ENCODE data around the gene GABPB1. TPM values are rescaled to one million over a fixed set of nuclear protein-coding genes. Genes with fewer than 3 reads are reported as not detected.

Gene GABPB1
- total RNA-seq, 1 donor from 2014 or later: 77.7 TPM

- Histone ChIP-seq H3K9me3 (ENCODE audit: low read depth) (no peaks in the 10 kb centered on the region), H3K36me3 (peaks cover 4% of the 10 kb centered on the region), H3K4me2 (no peak overlapping the region), H3F3A (ENCODE audit: low read depth) (no peaks in the 10 kb centered on the region), H3K9ac (no peak overlapping the region), H3K79me2 (ENCODE audit: low read depth) (no peaks in the 10 kb centered on the region), H3K4me3 (no peak overlapping the region), H3K27ac (no peak overlapping the region), H3K4me1 (no peaks in the 10 kb centered on the region), H3K27me3 (no peaks in the 10 kb centered on the region), H2AFZ (replicated peaks) (no peak overlapping the region), H4K20me1 (ENCODE audit: low read depth) (no peaks in the 10 kb centered on the region)
- TF ChIP-seq, protein P1, sequence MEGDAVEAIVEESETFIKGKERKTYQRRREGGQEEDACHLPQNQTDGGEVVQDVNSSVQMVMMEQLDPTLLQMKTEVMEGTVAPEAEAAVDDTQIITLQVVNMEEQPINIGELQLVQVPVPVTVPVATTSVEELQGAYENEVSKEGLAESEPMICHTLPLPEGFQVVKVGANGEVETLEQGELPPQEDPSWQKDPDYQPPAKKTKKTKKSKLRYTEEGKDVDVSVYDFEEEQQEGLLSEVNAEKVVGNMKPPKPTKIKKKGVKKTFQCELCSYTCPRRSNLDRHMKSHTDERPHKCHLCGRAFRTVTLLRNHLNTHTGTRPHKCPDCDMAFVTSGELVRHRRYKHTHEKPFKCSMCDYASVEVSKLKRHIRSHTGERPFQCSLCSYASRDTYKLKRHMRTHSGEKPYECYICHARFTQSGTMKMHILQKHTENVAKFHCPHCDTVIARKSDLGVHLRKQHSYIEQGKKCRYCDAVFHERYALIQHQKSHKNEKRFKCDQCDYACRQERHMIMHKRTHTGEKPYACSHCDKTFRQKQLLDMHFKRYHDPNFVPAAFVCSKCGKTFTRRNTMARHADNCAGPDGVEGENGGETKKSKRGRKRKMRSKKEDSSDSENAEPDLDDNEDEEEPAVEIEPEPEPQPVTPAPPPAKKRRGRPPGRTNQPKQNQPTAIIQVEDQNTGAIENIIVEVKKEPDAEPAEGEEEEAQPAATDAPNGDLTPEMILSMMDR (IDR thresholded peaks at IDR 0.05): no peak
- TF ChIP-seq EZH2phosphoT487 (IDR thresholded peaks at IDR 0.05): no peak
- TF ChIP-seq EZH2 (IDR thresholded peaks at IDR 0.05): no peak
- H3K36me3 Mint-ChIP-seq: peaks cover 4% of the 10 kb centered on the region
- DNase-seq (ENCODE audit: low spot score): no peak
- peaks cover 2% of the 10 kb centered on the region for H3K27me3 Mint-ChIP-seq (ENCODE audit: insufficient read depth, low read depth)
- no peaks in the 10 kb centered on the region for H3K4me1 Mint-ChIP-seq
- no peak overlapping the region for H3K4me3 Mint-ChIP-seq
- H3K9me3 Mint-ChIP-seq: no peaks in the 10 kb centered on the region
- H3K27ac Mint-ChIP-seq: no peak overlapping the region
Measured at GRCh38 chr15:50281427-50281826, 73.6 kb downstream of the GABPB1 start.

DNA sequence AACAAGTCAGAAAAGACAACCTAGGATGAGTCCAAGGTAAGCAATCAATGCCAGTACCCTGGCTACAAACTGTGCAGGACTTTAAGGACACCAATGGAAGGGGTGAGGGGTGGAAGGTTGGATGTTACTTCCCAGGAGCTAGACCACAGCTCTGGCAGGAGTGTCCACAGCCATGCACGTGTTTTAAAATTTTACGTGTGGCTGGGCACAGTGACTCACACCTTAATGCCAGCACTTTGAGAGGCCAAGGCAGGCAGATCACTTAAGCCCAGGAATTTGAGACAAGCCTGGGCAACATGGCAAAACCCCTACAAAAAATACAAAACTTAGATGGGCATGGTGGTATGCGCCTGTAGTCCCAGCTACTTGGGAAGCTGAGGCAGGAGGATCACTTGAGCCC, 74.7 kb downstream of the GABPB1 start:
- DNase-seq (ENCODE audit: low spot score): no peak
- Histone ChIP-seq H3K9ac (no peak overlapping the region), H4K20me1 (ENCODE audit: low read depth) (no peaks in the 10 kb centered on the region), H3K36me3 (peaks cover 4% of the 10 kb centered on the region), H3K4me3 (no peak overlapping the region), H3F3A (ENCODE audit: low read depth) (no peaks in the 10 kb centered on the region), H3K27ac (no peak overlapping the region), H3K4me2 (no peak overlapping the region), H2AFZ (replicated peaks) (no peak overlapping the region), H3K4me1 (no peaks in the 10 kb centered on the region), H3K9me3 (ENCODE audit: low read depth) (no peaks in the 10 kb centered on the region), H3K79me2 (ENCODE audit: low read depth) (no peaks in the 10 kb centered on the region), H3K27me3 (no peaks in the 10 kb centered on the region)
- no peaks in the 10 kb centered on the region for H3K4me1 Mint-ChIP-seq
- TF ChIP-seq, protein P1 (IDR thresholded peaks at IDR 0.05): no peak
- TF ChIP-seq EZH2 (IDR thresholded peaks at IDR 0.05) (no peak), EZH2phosphoT487 (IDR thresholded peaks at IDR 0.05) (no peak)
- no peaks in the 10 kb centered on the region for H3K9me3 Mint-ChIP-seq
- peaks cover 2% of the 10 kb centered on the region for H3K27me3 Mint-ChIP-seq (ENCODE audit: insufficient read depth, low read depth)
- no peak overlapping the region for H3K4me3 Mint-ChIP-seq
- no peak overlapping the region for H3K27ac Mint-ChIP-seq
- H3K36me3 Mint-ChIP-seq: peaks cover 4% of the 10 kb centered on the region

GRCh38 chr15:50278496-50278895, 76.5 kb downstream of the GABPB1 start:
- Mint-ChIP-seq H3K27ac (no peak overlapping the region), H3K36me3 (peaks cover 4% of the 10 kb centered on the region), H3K4me1 (no peaks in the 10 kb centered on the region), H3K9me3 (no peaks in the 10 kb centered on the region), H3K4me3 (no peak overlapping the region), H3K27me3 (ENCODE audit: insufficient read depth, low read depth) (peaks cover 2% of the 10 kb centered on the region)
- Histone ChIP-seq H3K4me2 (no peak overlapping the region), H3K27me3 (no peaks in the 10 kb centered on the region), H3K27ac (no peak overlapping the region), H3F3A (ENCODE audit: low read depth) (no peaks in the 10 kb centered on the region), H4K20me1 (ENCODE audit: low read depth) (no peaks in the 10 kb centered on the region), H3K4me1 (no peaks in the 10 kb centered on the region), H3K79me2 (ENCODE audit: low read depth) (no peaks in the 10 kb centered on the region), H3K9me3 (ENCODE audit: low read depth) (no peaks in the 10 kb centered on the region), H3K9ac (no peak overlapping the region), H3K36me3 (peaks cover 4% of the 10 kb centered on the region), H3K4me3 (no peak overlapping the region), H2AFZ (replicated peaks) (no peak overlapping the region)
- DNase-seq (ENCODE audit: low spot score): no peak
- TF ChIP-seq, protein P1 (IDR thresholded peaks at IDR 0.05): no peak
- TF ChIP-seq EZH2 (IDR thresholded peaks at IDR 0.05) (no peak), EZH2phosphoT487 (IDR thresholded peaks at IDR 0.05) (no peak)
